ENCODE data around the gene RNF125. TPM values are rescaled to one million over a fixed set of nuclear protein-coding genes. Genes with fewer than 3 reads are reported as not detected.

The RNF125 gene
- total and polyA plus RNA-seq, 10 of the 15 experiments (the other 5 are each of a cell fraction or from before 2014, with no cell fraction given), result 0.79 to 3.9 (median 2.9) TPM

GRCh38 chr18:31990823-31991222 is 27.8 kb upstream of the RNF125 start (continued):
- TF ChIP-seq, protein P1, sequence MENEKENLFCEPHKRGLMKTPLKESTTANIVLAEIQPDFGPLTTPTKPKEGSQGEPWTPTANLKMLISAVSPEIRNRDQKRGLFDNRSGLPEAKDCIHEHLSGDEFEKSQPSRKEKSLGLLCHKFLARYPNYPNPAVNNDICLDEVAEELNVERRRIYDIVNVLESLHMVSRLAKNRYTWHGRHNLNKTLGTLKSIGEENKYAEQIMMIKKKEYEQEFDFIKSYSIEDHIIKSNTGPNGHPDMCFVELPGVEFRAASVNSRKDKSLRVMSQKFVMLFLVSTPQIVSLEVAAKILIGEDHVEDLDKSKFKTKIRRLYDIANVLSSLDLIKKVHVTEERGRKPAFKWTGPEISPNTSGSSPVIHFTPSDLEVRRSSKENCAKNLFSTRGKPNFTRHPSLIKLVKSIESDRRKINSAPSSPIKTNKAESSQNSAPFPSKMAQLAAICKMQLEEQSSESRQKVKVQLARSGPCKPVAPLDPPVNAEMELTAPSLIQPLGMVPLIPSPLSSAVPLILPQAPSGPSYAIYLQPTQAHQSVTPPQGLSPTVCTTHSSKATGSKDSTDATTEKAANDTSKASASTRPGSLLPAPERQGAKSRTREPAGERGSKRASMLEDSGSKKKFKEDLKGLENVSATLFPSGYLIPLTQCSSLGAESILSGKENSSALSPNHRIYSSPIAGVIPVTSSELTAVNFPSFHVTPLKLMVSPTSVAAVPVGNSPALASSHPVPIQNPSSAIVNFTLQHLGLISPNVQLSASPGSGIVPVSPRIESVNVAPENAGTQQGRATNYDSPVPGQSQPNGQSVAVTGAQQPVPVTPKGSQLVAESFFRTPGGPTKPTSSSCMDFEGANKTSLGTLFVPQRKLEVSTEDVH (IDR thresholded peaks at IDR 0.05; ENCODE audit: low read depth, partially characterized antibody), result no peak
- no peak for TF ChIP-seq RB1 (IDR thresholded peaks at IDR 0.05; ENCODE audit: borderline replicate concordance)
- no peak for TF ChIP-seq CHD2 (IDR thresholded peaks at IDR 0.05; ENCODE audit: borderline replicate concordance, low read depth, low read length)
- no peak for TF ChIP-seq NKRF (conservative IDR thresholded peaks at IDR 0.05)
- no peak for TF ChIP-seq ZNF384 (IDR thresholded peaks at IDR 0.05; ENCODE audit: borderline replicate concordance, low read depth, low read length)
- no peak for TF ChIP-seq NFYB (IDR thresholded peaks at IDR 0.05; ENCODE audit: insufficient read depth, low read depth, low read length)
- TF ChIP-seq BCLAF1 (IDR thresholded peaks at IDR 0.05), result no peak
- TF ChIP-seq GABPA (IDR thresholded peaks at IDR 0.05; ENCODE audit: low read depth), result no peak
- no peak for TF ChIP-seq RAD21 (IDR thresholded peaks at IDR 0.05; ENCODE audit: insufficient read depth, low read depth, low read length)
- TF ChIP-seq NBN (IDR thresholded peaks at IDR 0.05), result no peak
- no peak for TF ChIP-seq ZNF24 (IDR thresholded peaks at IDR 0.05)
- no peak for TF ChIP-seq CBFB (IDR thresholded peaks at IDR 0.05; ENCODE audit: low read depth)
- 0 out of 2 replicates have a peak, but pooled peaks have one; percentile 38 for TF ChIP-seq CBX5 (IDR thresholded peaks at IDR 0.05; ENCODE audit: low read depth)
- peak; percentile 25; the same call in 1 of the 2 replicates for TF ChIP-seq ATF2 (IDR thresholded peaks at IDR 0.05; ENCODE audit: low read length)
- TF ChIP-seq PRDM15 (CRISPR knock-in tag; IDR thresholded peaks at IDR 0.05), result no peak
- peak; percentile 63 for TF ChIP-seq MEF2B (IDR thresholded peaks at IDR 0.05; ENCODE audit: partially characterized antibody, poor library complexity, severe bottlenecking)
- no peak for TF ChIP-seq ESRRA (IDR thresholded peaks at IDR 0.05; ENCODE audit: low read length)
- TF ChIP-seq HCFC1 (IDR thresholded peaks at IDR 0.05; ENCODE audit: low read length), result no peak

Data from GM12878 (cell line).